ENCODE data around the gene DGKH. TPM values are rescaled to one million over a fixed set of nuclear protein-coding genes. Genes with fewer than 3 reads are reported as not detected.

Gene DGKH
- total RNA-seq, 1 experiment from 2014 or later, result 5.2 TPM

DNA sequence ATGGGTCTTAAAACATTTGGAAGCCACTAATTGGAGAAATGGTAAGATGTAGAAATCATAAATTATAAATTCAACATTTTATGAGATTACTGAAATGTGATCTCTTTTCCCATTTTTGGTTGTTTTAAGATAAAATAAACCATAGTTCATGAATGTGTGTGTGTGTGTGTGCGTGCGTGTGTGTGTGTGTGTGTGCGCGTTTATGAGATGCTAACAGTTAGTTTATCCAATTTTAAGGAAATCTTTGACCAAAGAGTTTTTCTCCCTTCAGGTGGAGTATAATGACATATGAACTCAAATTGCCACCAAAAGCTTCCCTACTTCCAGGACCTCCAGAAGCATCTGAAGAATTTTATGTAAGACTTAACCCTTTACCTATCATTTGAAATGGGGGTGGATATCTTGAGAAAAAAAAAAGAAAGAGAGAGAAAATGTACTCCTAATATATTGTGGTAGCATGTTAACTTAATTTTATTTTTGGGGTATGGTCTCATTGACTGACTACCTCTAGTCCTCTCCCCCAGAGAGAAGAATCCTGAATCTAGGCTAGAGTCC lies 125.4 kb downstream of the DGKH start:
- no peak overlapping the region for H3K4me3 Mint-ChIP-seq (ENCODE audit: unreplicated experiment)
- no peaks in the 10 kb centered on the region for H3K36me3 Mint-ChIP-seq (ENCODE audit: insufficient read depth, unreplicated experiment)
- H3K9me3 ChIP-seq, result no peaks in the 10 kb centered on the region
- H3K27me3 Mint-ChIP-seq (ENCODE audit: insufficient read depth, unreplicated experiment), result no peaks in the 10 kb centered on the region
- no peak for DNase-seq
- H3K4me1 ChIP-seq, result no peaks in the 10 kb centered on the region
- H3K4me3 ChIP-seq (ENCODE audit: low read depth, low read length), result no peak overlapping the region
- ChIA-PET CTCF (interaction anchor here (0.6 kb wide), 1 partner anchor 43 kb away, joined by 3 read pairs; no protein-coding TSS in a partner anchor), POLR2A (no interaction called here)
- no peak for TF ChIP-seq CTCF (IDR thresholded peaks at IDR 0.05; ENCODE audit: insufficient read depth in 1 of 2, low read depth in 1 of 2, low read length in 1 of 2, severe bottlenecking in 1 of 2, unreplicated experiment in 1 of 2)
- no peaks in the 10 kb centered on the region for H3K27me3 ChIP-seq (replicated peaks; ENCODE audit: control insufficient read depth, insufficient read depth, low read length)
- BruUV-seq (replicated peaks), result no TSS peak
- no peak overlapping the region for H3K27ac Mint-ChIP-seq (ENCODE audit: unreplicated experiment)
- no peaks in the 10 kb centered on the region for H3K9me3 Mint-ChIP-seq (ENCODE audit: unreplicated experiment)
- H3K36me3 ChIP-seq (ENCODE audit: control insufficient read depth, insufficient read depth, low read length), result no peaks in the 10 kb centered on the region
- intact Hi-C loops (cut with micrococcal nuclease; ENCODE audit: unreplicated experiment), result no loop called here
- no peaks in the 10 kb centered on the region for H3K4me1 Mint-ChIP-seq (ENCODE audit: low read depth, unreplicated experiment)

- no peak overlapping the region for H3K4me3 ChIP-seq (ENCODE audit: low read depth, low read length)
- Mint-ChIP-seq H3K36me3 (ENCODE audit: insufficient read depth, unreplicated experiment) (no peaks in the 10 kb centered on the region), H3K27me3 (ENCODE audit: insufficient read depth, unreplicated experiment) (no peaks in the 10 kb centered on the region), H3K4me3 (ENCODE audit: unreplicated experiment) (no peak overlapping the region), H3K9me3 (ENCODE audit: unreplicated experiment) (no peaks in the 10 kb centered on the region), H3K27ac (ENCODE audit: unreplicated experiment) (no peak overlapping the region), H3K4me1 (ENCODE audit: low read depth, unreplicated experiment) (no peaks in the 10 kb centered on the region)
- intact Hi-C loops (cut with micrococcal nuclease; ENCODE audit: unreplicated experiment), result no loop called here
- no TSS peak for BruUV-seq (replicated peaks)
- H3K27me3 ChIP-seq (replicated peaks; ENCODE audit: control insufficient read depth, insufficient read depth, low read length), result no peaks in the 10 kb centered on the region
- ChIA-PET POLR2A (no interaction called here), CTCF (interaction anchor here (0.6 kb wide), 1 partner anchor 42 kb away, joined by 3 read pairs; no protein-coding TSS in a partner anchor)
- DNase-seq, result peak in 1 of 2 experiments; percentile 20
- no peaks in the 10 kb centered on the region for H3K4me1 ChIP-seq
- no peaks in the 10 kb centered on the region for H3K36me3 ChIP-seq (ENCODE audit: control insufficient read depth, insufficient read depth, low read length)
- H3K9me3 ChIP-seq, result no peaks in the 10 kb centered on the region
- no peak for TF ChIP-seq CTCF (IDR thresholded peaks at IDR 0.05; ENCODE audit: insufficient read depth in 1 of 2, low read depth in 1 of 2, low read length in 1 of 2, severe bottlenecking in 1 of 2, unreplicated experiment in 1 of 2)
These were observed 126.1 kb downstream of the DGKH start for GRCh38 chr13:42174344-42175162.

- Mint-ChIP-seq H3K36me3 (ENCODE audit: insufficient read depth, unreplicated experiment) (peaks cover 3% of the 10 kb centered on the region), H3K27ac (ENCODE audit: unreplicated experiment) (no peak overlapping the region), H3K27me3 (ENCODE audit: insufficient read depth, unreplicated experiment) (no peaks in the 10 kb centered on the region), H3K9me3 (ENCODE audit: unreplicated experiment) (no peaks in the 10 kb centered on the region), H3K4me3 (ENCODE audit: unreplicated experiment) (no peak overlapping the region), H3K4me1 (ENCODE audit: low read depth, unreplicated experiment) (no peaks in the 10 kb centered on the region)
- no peak overlapping the region for H3K4me3 ChIP-seq (ENCODE audit: low read depth, low read length)
- no peaks in the 10 kb centered on the region for H3K4me1 ChIP-seq
- no TSS peak for BruUV-seq (replicated peaks)
- DNase-seq, result no peak
- H3K9me3 ChIP-seq, result no peaks in the 10 kb centered on the region
- TF ChIP-seq CTCF (IDR thresholded peaks at IDR 0.05; ENCODE audit: insufficient read depth in 1 of 2, low read depth in 1 of 2, low read length in 1 of 2, severe bottlenecking in 1 of 2, unreplicated experiment in 1 of 2), result no peak
- POLR2A ChIA-PET, result no interaction called here
- CTCF ChIA-PET, result no interaction called here
- intact Hi-C loops (cut with micrococcal nuclease; ENCODE audit: unreplicated experiment), result no loop called here
- no peaks in the 10 kb centered on the region for H3K27me3 ChIP-seq (replicated peaks; ENCODE audit: control insufficient read depth, insufficient read depth, low read length)
- no peaks in the 10 kb centered on the region for H3K36me3 ChIP-seq (ENCODE audit: control insufficient read depth, insufficient read depth, low read length)
These were observed 127.8 kb downstream of the DGKH start for GRCh38 chr13:42176294-42176693.
